T-cell (primary cell): ENCODE measurements around the gene ZFAND2B. TPM values are rescaled to one million over a fixed set of nuclear protein-coding genes. Genes with fewer than 3 reads are reported as not detected.
A peak's percentile ranks its signal among the peaks of the same experiment; 100 is the strongest.

Experiments used
- ATAC-seq, 4 experiments: fragments of 200-7000 bp in 3 of 4; fragments of 150-1000 bp in 1 of 4; cut with Tn5 transposase; replicated peaks in 1 of 4; 1 replicate in 3 of 4; 2 replicates in 1 of 4; pipeline ENCODE4 v1.10.0; 2021; ENCODE audit warnings: moderate library complexity in 3 of 4, mild to moderate bottlenecking in 2 of 4, moderate number of reproducible peaks in 1 of 4
- CTCF ChIA-PET, 2 donors: fragments of 300-600 bp; sonication (Branson Sonifier 250); formaldehyde crosslinking; loops; one replicate each; lab custom pipeline; 2022; ENCODE audit warnings: antibody characterized with exemption in 2 of 2; lab: Charles Lee
- POLR2A ChIA-PET, 2 donors: fragments of 300-600 bp; sonication (Branson Sonifier 250); formaldehyde crosslinking; loops; one replicate each; lab custom pipeline; 2022; ENCODE audit warnings: antibody characterized with exemption in 2 of 2; lab: Charles Lee
- DNase-seq, 35 experiments: peaks; one replicate each; pipeline versions ENCODE4 v3.0.0 to v3.0.0-alpha.2; 2013 to 2023
- H3K27ac ChIP-seq: one replicate; pipeline ENCODE4 v1.5.1; 2013; ENCODE audit warnings: low read length
- H3K27me3 ChIP-seq, 2 experiments: replicated peaks in 1 of 2; 1 replicate in 1 of 2; 2 replicates in 1 of 2; pipeline versions ENCODE4 v1.6.1 to v1.7.0; 2013; ENCODE audit warnings: low read length in 1 of 2, mixed read lengths in 1 of 2; ENCODE audit not compliant: control insufficient read depth in 2 of 2, insufficient read depth in 2 of 2; ENCODE audit errors: extremely low read depth in 1 of 2
- H3K36me3 ChIP-seq, 2 donors: 1 replicate in 1 of 2; 2 replicates in 1 of 2; pipeline versions ENCODE4 v1.6.1 to v1.7.0; 2013; ENCODE audit warnings: low read length in 1 of 2; ENCODE audit not compliant: control insufficient read depth in 2 of 2, insufficient read depth in 1 of 2; ENCODE audit errors: extremely low read depth in 1 of 2
- H3K4me1 ChIP-seq, 2 experiments: 1 replicate in 1 of 2; 2 replicates in 1 of 2; pipeline versions ENCODE4 v1.6.1 to v1.7.0; 2013; ENCODE audit warnings: low read length in 2 of 2, mixed read lengths in 1 of 2; ENCODE audit not compliant: insufficient read depth in 2 of 2, control insufficient read depth in 1 of 2; ENCODE audit errors: extremely low read depth in 1 of 2
- H3K4me3 ChIP-seq, 2 donors: 1 replicate in 1 of 2; 2 replicates in 1 of 2; pipeline versions ENCODE4 v1.5.1 to v1.7.0; 2013; ENCODE audit warnings: mild to moderate bottlenecking in 2 of 2, low read length in 1 of 2, moderate library complexity in 1 of 2; ENCODE audit not compliant: control insufficient read depth in 1 of 2; ENCODE audit errors: extremely low read depth in 1 of 2
- H3K9me3 ChIP-seq: 2 replicates; pipeline ENCODE4 v1.7.0; 2013
- H3K27ac Mint-ChIP-seq, 2 donors: one replicate each; pipeline ENCODE4 v1.8.0; 2020 to 2021; ENCODE audit warnings: mild to moderate bottlenecking in 2 of 2, mixed read lengths in 2 of 2
- H3K27me3 Mint-ChIP-seq, 2 donors: one replicate each; pipeline ENCODE4 v1.8.0; 2021 to 2022; ENCODE audit warnings: mixed read lengths in 2 of 2
- H3K36me3 Mint-ChIP-seq: one replicate; pipeline ENCODE4 v1.8.0; 2021; ENCODE audit warnings: mixed read lengths
- H3K4me1 Mint-ChIP-seq, 3 donors: one replicate each; pipeline ENCODE4 v1.8.0; 2020 to 2022; ENCODE audit warnings: mixed read lengths in 3 of 3, mild to moderate bottlenecking in 1 of 3
- H3K4me3 Mint-ChIP-seq, 3 donors: one replicate each; pipeline ENCODE4 v1.8.0; 2020 to 2022; ENCODE audit warnings: mild to moderate bottlenecking in 3 of 3, mixed read lengths in 3 of 3, moderate library complexity in 3 of 3
- H3K9me3 Mint-ChIP-seq, 3 donors: one replicate each; pipeline ENCODE4 v1.8.0; 2020 to 2022; ENCODE audit warnings: mixed read lengths in 3 of 3
- WGBS: methylation state at CpG from one replicate; pipeline ENCODE4 v1.1.5; 2013; ENCODE audit warnings: missing lambda C conversion rate; ENCODE audit not compliant: insufficient coverage; 5-methylcytosine and 5-hydroxymethylcytosine counted together
- total RNA-seq, 35 experiments: library from RNA in 6 of 35; stranded (reverse) in 6 of 35; fragments of 120-200 nt in 1 of 35; gene quantifications; one replicate each; pipeline versions ENCODE4 v1.2.1 to v1.2.4 and lab custom pipeline; 2013 to 2026

ZFAND2B gene
- total RNA-seq, 5 donors from 2014 or later (not counting 1 experiment from before 2014, with no cell fraction given), result 61.7 to 91.6 (median 85.6) TPM

DNA sequence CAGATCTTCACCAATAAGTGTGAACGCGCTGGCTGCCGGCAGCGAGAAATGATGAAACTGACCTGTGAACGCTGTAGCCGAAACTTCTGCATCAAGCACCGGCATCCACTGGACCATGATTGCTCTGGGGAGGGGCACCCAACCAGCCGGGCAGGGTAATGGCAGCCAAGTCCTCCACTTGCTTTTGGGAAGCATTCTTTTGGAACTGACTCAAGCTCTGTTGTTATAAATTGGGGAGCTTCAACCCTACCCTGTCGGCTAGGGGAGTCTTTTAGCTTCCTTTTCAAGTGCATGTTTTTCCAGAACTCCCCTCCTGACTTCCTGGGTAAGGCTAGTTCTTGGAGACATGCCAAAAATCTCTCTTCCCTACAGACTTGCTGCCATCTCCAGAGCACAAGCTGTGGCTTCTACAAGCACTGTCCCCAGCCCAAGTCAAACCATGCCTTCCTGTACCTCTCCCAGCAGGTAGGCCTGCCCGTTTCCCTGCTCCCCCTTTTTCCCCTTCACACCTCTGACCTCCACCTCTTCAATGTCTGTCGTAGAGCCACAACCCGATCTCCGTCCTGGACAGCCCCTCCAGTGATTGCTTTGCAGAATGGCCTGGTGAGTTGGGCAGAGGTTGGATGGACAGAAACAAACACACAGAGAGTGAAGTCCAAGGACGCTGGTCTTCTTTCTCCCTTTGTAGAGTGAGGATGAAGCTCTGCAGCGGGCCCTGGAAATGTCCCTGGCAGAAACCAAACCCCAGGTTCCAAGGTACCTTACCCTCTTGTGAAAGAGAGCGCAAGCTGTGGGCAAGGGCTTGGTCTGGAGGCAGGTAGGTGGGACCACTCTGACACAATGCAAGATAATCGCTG lies 1.5 kb downstream of the ZFAND2B start:
- CTCF ChIA-PET, result interaction anchor here (0.5 to 1.1 kb wide), 4 partner anchors 32 to 89 kb away, joined by 3 to 4 read pairs (median 3); partner anchors contain the start of gene CNPPD1 (in 1 of the 2)
- H3K27me3 Mint-ChIP-seq, result no peaks in the 10 kb centered on the region
- H3K4me3 Mint-ChIP-seq, result peak overlapping the region; percentile 84 to 90 (median 86)
- no peak for ATAC-seq
- H3K27ac ChIP-seq, result peak overlapping the region; percentile 15
- H3K36me3 Mint-ChIP-seq, result peaks cover 4% of the 10 kb centered on the region
- no peak overlapping the region for H3K4me3 ChIP-seq
- H3K9me3 ChIP-seq, result no peaks in the 10 kb centered on the region
- no peak for DNase-seq
- H3K27me3 ChIP-seq, result no peaks in the 10 kb centered on the region
- H3K9me3 Mint-ChIP-seq, result no peaks in the 10 kb centered on the region
- WGBS, result 92% methylated on average over 5 of the region's 17 CpGs
- H3K4me1 Mint-ChIP-seq, result peaks cover 45 to 50% (median 47%) of the 10 kb centered on the region in 3 donors
- peaks cover 14 to 54% of the 10 kb centered on the region in 2 experiments for H3K4me1 ChIP-seq
- H3K27ac Mint-ChIP-seq, result peak overlapping the region; percentile 72 to 99
- POLR2A ChIA-PET, result interaction anchor here in 1 of 2 donors (0.5 to 0.6 kb wide), 2 partner anchors 49 to 312 kb away, joined by 3 read pairs; no protein-coding TSS in a partner anchor
- H3K36me3 ChIP-seq, result peaks cover 0 to 27% of the 10 kb centered on the region in 2 donors

- H3K36me3 Mint-ChIP-seq, result peaks cover 7% of the 10 kb centered on the region
- Histone ChIP-seq H3K27ac (peak overlapping the region; percentile 49), H3K9me3 (no peaks in the 10 kb centered on the region), H3K4me3 (no peak overlapping the region), H3K4me1 (peaks cover 14 to 54% of the 10 kb centered on the region in 2 experiments), H3K27me3 (no peaks in the 10 kb centered on the region), H3K36me3 (peaks cover 0 to 29% of the 10 kb centered on the region in 2 donors)
- H3K4me3 Mint-ChIP-seq, result peak overlapping the region in 2 of 3 donors; percentile 9 to 39
- DNase-seq (no peak), ATAC-seq (no peak)
- peaks cover 45 to 50% (median 47%) of the 10 kb centered on the region in 3 donors for H3K4me1 Mint-ChIP-seq
- 72% methylated on average over 8 of the region's 18 CpGs for WGBS
- no peaks in the 10 kb centered on the region for H3K27me3 Mint-ChIP-seq
- CTCF ChIA-PET, result interaction anchor here in 1 of 2 donors (1.0 kb wide), 1 partner anchor 50 kb away, joined by 4 read pairs; no protein-coding TSS in a partner anchor
- H3K27ac Mint-ChIP-seq, result peak overlapping the region; percentile 72 to 99
- no peaks in the 10 kb centered on the region for H3K9me3 Mint-ChIP-seq
- POLR2A ChIA-PET, result interaction anchor here in 1 of 2 donors (1.1 kb wide), 1 partner anchor 28 kb away, joined by 3 read pairs; no protein-coding TSS in a partner anchor
Observed at GRCh38 chr2:219209236-219210195, 2.9 kb downstream of the ZFAND2B start.

DNA sequence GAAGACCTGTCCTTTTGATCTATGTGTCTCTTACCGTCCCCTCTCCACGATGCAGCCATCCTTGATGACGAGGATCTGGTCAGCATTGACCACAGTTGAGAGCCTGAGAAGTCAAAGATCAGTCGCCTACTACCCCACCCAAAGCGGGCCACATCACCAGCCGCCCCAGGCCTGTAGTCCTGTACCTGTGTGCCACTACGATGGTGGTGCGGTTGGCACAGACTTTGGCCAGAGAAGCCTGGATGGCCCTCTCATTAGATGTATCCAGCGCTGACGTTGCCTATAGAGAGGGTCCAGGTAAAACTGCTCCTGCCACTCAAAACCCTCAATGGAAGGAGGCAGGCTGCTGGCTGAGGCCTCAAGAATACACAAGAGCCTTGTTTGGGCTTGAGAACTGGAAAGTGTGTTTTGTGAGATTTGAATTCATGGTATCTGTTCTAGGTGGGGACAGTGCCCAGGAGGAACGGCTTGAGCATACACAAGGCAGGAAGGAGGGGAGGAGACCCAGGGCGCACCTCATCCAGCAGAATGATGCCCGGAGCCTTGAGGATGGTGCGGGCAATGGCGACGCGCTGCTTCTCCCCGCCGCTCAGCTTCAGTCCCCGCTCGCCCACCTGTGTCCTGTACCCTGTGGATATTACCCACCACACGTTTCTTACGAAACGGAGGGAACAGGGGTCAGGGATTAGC lies 3.8 kb downstream of the ZFAND2B start:
- 93% methylated on average over 18 of the region's 24 CpGs for WGBS
- Mint-ChIP-seq H3K9me3 (no peaks in the 10 kb centered on the region), H3K4me3 (no peak overlapping the region), H3K4me1 (peaks cover 45 to 50% (median 47%) of the 10 kb centered on the region in 3 donors), H3K27me3 (no peaks in the 10 kb centered on the region), H3K36me3 (peaks cover 7% of the 10 kb centered on the region), H3K27ac (peak overlapping the region; percentile 85 to 99)
- peaks cover 0 to 29% of the 10 kb centered on the region in 2 donors for H3K36me3 ChIP-seq
- ChIA-PET CTCF (interaction anchor here in 1 of 2 donors (1.5 to 2.2 kb wide), 2 partner anchors 34 to 51 kb away, joined by 26 to 39 read pairs; partner anchors contain the start of genes CNPPD1 and NHEJ1), POLR2A (interaction anchor here in 1 of 2 donors (0.8 kb wide), 1 partner anchor 51 kb away, joined by 3 read pairs; no protein-coding TSS in a partner anchor)
- peak overlapping the region; percentile 61 for H3K27ac ChIP-seq
- no peaks in the 10 kb centered on the region for H3K27me3 ChIP-seq
- peaks cover 14 to 54% of the 10 kb centered on the region in 2 experiments for H3K4me1 ChIP-seq
- H3K9me3 ChIP-seq, result no peaks in the 10 kb centered on the region
- ATAC-seq, result no peak
- H3K4me3 ChIP-seq, result no peak overlapping the region
- no peak for DNase-seq

DNA sequence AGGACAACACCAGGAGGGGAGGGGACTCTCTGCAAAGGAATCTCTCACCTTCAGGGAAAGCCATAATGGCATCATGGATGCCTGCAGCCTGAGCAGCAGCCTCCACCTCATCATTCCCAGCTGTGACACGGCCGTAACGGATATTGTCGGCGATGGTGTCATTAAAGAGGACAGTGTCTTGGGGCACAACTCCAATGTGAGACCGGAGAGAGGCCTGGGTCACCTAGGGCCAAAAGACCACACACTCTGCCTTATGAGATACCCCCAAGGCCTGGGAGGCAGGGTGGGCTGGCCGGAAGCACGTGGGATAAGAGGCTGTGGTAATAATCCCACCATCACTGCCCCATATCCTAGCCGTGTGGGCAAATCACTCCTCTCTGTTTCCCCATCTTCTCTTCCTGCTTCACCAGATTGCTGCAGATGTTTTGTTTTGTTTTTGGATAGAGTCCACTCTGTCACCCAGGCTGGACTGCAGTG lies 4.3 kb downstream of the ZFAND2B start:
- CTCF ChIA-PET, result interaction anchor here (0.6 to 2.2 kb wide), 21 partner anchors 17 to 111 kb away, joined by 3 to 39 read pairs (median 5); partner anchors contain the start of genes SLC23A3 (in 2 of the 2), ANKZF1 (in 1 of the 2), CNPPD1 (in 1 of the 2) and DNAJB2 (in 1 of the 2)
- H3K27me3 Mint-ChIP-seq, result no peaks in the 10 kb centered on the region
- DNase-seq (no peak), ATAC-seq (no peak)
- H3K27ac ChIP-seq, result peak overlapping the region; percentile 61
- no peaks in the 10 kb centered on the region for H3K9me3 Mint-ChIP-seq
- peak overlapping the region; percentile 8 to 66 (median 61) for H3K4me3 Mint-ChIP-seq
- H3K4me1 Mint-ChIP-seq, result peaks cover 44 to 49% (median 47%) of the 10 kb centered on the region in 3 donors
- H3K9me3 ChIP-seq, result no peaks in the 10 kb centered on the region
- H3K4me1 ChIP-seq, result peaks cover 14 to 51% of the 10 kb centered on the region in 2 experiments
- peak overlapping the region; percentile 96 to 98 for H3K27ac Mint-ChIP-seq
- peak overlapping the region in 1 of 2 donors; percentile 2 for H3K4me3 ChIP-seq
- no peaks in the 10 kb centered on the region for H3K27me3 ChIP-seq
- peaks cover 0 to 29% of the 10 kb centered on the region in 2 donors for H3K36me3 ChIP-seq
- H3K36me3 Mint-ChIP-seq, result peaks cover 7% of the 10 kb centered on the region
- POLR2A ChIA-PET, result interaction anchor here (0.6 to 1.2 kb wide), 3 partner anchors 23 to 51 kb away, joined by 3 to 12 read pairs (median 3); no protein-coding TSS in a partner anchor
- WGBS, result 100% methylated on average over 2 of the region's 9 CpGs

GRCh38 chr2:219213026-219213415 lies 6.4 kb downstream of the ZFAND2B start:
- H3K27ac ChIP-seq, result no peak overlapping the region
- Mint-ChIP-seq H3K9me3 (no peaks in the 10 kb centered on the region), H3K27me3 (no peaks in the 10 kb centered on the region), H3K4me1 (peaks cover 36 to 45% (median 40%) of the 10 kb centered on the region in 3 donors), H3K4me3 (no peak overlapping the region), H3K27ac (no peak overlapping the region), H3K36me3 (peaks cover 7% of the 10 kb centered on the region)
- POLR2A ChIA-PET, result no interaction called here
- no peak for ATAC-seq
- DNase-seq, result no peak
- WGBS, result 95% methylated on average over 4 of the region's 8 CpGs
- H3K27me3 ChIP-seq, result no peaks in the 10 kb centered on the region
- CTCF ChIA-PET, result interaction anchor here (0.6 to 0.8 kb wide), 2 partner anchors 45 to 55 kb away, joined by 3 to 4 read pairs; no protein-coding TSS in a partner anchor
- H3K4me1 ChIP-seq, result peaks cover 5 to 42% of the 10 kb centered on the region in 2 experiments
- H3K9me3 ChIP-seq, result no peaks in the 10 kb centered on the region
- no peak overlapping the region for H3K4me3 ChIP-seq
- H3K36me3 ChIP-seq, result peaks cover 0 to 23% of the 10 kb centered on the region in 2 donors
